GM21576 (cell line): ENCODE data around the gene ZDHHC8.

Source experiments
- ATAC-seq: cut with Tn5 transposase; IDR thresholded peaks from one replicate; pipeline ENCODE4 v1.9.1; 2021; ENCODE audit warnings: mild to moderate bottlenecking, moderate library complexity; ENCODE audit not compliant: unreplicated experiment

ZDHHC8 gene

DNA sequence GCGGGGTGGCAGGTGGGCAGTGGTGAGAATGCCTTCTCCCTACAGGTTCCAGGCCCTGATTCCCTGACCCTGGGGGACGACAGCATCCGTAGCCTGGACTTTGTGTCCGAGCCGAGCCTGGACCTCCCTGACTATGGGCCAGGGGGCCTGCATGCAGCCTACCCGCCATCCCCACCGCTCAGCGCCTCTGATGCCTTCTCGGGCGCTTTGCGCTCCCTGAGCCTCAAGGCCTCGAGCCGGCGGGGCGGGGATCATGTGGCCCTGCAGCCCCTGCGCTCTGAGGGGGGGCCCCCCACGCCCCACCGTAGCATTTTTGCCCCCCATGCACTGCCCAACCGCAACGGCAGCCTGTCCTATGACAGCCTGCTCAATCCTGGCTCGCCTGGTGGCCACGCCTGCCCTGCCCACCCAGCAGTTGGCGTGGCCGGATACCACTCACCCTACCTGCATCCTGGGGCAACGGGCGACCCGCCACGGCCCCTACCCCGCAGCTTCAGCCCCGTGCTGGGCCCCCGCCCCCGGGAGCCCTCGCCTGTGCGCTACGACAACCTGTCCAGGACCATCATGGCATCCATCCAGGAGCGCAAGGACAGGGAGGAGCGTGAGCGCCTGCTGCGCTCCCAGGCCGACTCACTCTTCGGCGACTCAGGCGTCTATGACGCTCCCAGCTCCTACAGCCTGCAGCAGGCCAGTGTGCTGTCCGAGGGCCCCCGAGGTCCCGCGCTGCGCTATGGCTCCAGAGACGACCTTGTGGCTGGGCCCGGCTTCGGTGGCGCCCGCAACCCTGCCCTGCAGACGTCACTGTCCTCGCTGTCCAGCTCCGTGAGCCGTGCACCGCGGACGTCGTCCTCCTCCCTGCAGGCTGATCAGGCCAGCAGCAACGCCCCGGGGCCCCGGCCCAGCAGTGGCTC, 11.4 kb downstream of the ZDHHC8 start:
- no peak for ATAC-seq

DNA sequence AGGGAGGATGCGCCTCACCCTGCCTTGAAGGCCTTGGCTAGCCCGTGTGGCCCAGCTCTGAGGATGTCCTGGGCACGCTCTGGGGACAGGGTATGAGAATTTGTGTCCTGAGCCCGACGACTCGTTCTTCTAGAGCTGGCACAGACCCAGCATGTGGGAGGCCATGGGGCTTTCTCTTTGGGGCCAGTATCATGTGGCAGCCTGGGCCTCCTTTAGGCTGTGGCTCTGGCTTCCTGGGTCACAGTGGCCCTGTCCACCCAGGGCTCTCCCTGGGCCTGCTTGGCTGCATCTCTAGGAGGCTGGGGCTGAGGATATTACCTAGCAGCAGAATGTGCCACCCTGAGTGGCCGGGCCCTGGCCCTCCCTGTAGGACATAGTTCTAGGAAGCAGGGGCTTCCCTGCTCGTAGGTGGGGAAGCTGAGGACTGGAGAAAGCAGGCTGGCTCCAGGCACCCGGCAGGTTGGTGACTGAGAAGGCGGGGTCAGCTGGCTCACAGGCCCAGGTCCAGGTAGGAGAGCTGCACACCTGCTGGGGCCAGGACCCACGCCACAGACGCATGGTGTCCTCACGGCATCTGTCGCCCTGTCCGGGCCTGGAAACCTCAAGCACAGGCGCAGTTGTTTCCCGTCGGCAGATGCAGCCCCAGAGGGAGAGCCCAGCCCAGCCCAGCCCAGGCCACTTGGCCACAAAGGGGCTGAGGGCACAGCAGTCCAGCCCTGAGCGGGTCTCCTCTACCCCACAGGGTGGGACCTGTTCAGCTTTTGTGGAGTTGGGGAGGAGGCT, 12.5 kb downstream of the ZDHHC8 start:
- no peak for ATAC-seq

DNA sequence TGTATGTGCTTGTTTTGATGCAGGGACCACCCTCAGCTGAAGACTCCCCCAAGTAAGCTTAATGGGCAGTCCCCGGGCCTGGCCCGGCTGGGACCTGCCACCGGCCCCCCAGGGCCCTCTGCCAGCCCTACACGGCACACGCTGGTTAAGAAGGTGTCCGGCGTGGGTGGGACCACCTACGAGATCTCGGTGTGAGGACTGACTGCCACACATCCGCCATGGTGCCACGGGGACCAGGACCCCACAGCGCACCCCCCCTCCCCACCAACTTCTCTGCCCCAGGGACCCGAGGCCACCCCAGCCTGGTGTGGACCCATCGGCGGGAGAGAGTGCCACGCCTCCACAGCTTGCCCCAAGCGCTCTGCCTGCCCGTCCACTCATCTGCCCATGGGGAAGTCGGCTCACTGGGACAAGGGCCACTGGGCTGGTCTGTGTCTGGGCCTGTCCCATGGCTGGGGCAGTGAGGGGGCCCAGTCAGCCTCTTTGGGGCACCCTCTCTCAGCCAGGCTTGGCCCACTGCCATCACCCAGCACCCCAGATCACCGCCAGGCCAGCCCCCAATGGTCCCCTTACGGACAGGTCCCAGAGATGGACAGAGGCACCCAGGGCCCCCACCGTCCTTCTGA, 13.7 kb downstream of the ZDHHC8 start:
- ATAC-seq: no peak

DNA sequence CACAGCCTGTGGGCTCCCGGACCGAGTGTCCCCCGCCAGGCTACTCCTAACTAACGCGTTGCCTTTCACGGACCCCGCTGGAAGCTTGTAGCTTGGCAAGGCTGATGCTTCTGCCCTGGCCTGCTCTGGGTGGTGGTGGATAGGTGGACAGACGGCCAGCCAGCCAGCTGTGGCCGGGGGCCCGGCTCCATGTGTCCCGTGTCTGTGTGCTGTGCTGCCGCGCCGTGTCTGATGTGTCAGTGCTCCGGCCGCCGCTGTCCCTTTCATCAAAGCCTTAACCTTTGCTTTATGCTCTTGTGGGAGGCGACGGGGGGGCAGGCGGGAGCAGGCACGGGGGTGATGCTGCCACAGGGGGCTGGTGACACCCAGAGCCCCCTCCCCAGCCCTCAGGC, 14.2 kb downstream of the ZDHHC8 start:
- ATAC-seq: no peak

DNA sequence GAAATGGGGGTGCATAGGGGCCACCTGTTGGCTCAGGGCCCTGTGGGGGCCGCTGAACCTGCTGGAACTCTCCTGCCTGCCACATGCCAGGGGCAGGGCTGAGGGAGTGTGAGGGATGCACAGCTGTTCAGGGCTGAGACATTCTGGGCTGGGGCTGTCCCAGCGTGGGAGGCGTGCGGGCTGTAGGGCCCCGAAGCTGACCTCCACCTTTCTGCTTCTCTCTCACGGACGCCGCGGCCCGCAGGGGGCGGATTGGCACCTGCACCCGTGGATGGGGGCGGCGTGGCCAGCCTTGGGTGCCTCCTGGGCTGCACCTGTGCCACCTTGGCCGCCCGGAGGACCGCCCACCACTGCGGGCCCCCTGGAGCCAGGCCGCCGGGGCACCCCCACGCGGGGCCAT, 15.2 kb downstream of the ZDHHC8 start:
- no peak for ATAC-seq

DNA sequence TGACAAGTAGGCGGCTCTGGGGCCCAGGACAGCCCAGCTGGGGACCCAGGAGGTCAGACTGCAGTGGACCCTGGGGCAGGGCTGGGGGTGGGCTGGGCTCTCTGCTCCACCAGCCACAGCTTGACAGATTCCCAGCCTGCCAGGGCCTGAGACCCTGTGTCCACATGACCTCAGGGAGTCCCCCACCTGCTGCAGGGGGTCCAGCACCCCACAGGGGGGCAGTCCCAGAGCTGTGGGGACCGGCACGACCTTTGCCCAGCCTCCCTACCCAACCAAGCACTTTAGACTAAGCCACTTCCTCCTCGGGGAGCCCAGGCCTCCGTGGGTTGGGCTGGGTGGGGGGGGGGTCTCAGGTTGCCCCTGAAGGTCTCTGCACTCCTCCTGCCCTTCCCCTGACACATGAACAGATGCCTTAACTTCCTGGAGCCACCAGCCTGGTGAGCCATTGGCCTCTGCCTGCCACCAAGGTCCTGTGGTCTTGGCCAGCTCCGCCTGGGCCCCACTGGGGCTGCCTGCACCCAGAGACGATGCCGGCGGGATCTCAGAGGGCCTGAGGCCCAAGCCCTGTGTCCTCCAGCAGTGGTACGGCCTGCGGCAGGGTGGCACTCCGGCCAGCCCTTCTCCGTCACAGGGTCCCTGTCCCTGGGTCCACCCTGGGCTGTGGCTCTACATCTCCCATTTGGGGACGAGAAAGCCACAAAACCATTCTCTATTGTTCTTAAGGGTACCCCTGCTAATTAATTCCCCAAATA, 15.8 kb downstream of the ZDHHC8 start:
- ATAC-seq: no peak

DNA sequence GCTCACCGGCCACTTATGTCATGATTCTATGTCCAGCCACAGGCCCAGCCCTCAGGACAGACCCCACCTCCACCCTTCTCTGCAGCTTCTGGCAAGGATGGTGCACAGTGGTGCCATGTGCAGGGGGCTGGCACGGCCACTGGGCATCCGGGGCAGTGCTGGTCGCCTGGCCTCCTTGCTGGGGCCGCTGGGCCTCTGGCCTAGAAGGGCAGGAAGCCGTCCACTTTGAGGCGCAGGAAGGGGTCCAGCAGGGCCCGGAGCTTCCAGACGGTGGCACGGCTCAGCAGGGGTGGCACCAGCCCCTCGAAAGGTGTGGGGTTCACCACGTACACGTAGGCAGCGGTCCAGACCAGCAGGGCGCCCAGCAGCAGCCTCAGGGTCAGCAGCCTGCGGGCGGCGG, 16.8 kb downstream of the ZDHHC8 start:
- no peak for ATAC-seq

DNA sequence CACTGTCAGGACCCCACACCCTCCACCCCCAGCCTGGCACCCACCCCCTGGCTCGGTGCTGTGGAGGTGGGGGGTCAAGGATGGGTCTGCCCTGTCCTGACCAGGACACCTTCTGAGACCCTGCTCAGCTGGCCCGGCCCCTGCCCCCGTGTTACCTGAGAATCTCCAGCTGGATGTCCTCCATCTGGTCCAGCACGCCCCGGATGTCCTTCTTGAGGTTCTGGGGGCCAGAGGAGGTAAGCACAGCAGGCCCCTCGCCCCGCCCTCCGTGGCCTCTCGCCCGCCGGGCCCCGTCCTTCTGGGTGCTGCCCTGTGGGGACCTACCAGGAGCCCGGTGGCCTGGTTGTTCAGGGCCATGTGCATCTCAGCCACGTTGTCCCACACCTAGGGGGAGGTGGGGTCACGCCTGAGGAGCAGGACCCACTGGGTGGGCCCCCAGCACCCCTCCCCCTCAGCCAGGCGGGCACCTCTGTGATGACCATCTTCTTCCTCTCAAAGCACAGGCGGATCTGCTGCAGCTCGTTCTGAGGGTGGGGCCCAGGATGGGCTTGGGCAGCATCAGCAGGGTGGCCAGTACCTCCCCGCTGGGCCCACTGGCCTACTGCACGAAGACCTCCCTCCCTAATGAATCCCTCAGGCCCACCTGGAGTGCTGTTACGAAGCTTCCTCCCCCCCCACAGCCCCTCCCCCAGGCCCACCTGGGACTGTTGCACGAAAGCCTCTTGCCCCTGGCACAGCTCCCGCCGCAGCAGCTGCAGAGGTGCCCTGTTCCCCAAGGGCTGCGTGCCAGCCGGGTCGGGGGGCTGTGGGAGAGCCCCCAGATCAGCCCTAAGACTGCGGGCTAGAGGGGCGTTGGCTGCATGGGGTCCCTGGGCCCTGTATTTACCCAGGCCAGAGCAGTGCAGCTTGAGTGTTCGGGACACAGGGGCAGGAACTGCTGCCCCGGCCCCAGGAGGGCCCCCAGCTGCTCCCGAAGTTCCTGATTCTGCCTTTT, 17.9 kb downstream of the ZDHHC8 start:
- ATAC-seq: no peak

DNA sequence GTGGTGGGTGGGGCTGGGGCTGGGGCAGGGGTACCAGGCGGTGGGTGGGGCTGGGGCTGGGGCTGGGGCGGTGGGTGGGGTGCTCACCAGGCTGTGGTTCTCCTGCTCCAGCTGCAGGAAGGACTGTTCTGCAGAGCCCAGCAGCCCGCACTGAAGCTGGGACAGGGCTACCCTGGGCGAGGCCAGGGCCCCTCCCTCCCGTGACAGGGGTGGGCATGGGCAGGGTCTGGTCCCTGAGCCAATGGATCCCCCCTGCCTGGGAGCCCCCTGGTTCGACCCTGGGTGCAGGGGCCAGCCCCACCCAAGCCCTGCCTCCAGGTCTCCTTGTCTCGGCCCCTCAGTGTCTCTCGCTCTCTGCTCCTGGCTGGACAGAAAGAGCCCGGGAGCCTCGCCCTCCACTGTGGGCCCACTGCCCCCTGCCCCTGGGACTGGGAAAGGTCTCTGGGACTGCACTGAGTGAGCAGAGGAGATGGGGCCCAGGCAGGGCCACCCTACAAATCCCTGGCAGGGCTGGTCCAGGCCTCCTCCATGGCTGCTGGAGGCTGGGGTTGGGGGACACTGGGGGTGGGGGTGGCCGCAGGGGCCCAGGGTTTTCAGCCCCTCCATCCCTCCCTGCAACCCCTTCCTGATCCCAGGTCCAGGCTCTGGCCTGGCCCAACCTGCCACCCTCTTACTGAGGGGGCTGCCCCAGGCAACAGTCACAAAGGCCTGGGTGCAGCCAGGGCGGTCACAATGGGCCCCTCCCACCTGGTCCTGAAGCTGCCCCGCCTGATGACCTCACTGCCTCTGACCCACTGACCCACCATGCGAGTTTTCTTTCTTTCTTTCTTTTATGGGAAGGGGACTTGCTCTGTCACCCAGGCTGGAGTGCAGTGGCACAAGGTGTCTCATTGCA, 19.0 kb downstream of the ZDHHC8 start, which contains the start of gene CCDC188:
TSS of gene CCDC188 (minus strand) at position 675 of the 895 bp plus-strand sequence. CDS start at position 606, 69 bp downstream.
- ATAC-seq: no peak

DNA sequence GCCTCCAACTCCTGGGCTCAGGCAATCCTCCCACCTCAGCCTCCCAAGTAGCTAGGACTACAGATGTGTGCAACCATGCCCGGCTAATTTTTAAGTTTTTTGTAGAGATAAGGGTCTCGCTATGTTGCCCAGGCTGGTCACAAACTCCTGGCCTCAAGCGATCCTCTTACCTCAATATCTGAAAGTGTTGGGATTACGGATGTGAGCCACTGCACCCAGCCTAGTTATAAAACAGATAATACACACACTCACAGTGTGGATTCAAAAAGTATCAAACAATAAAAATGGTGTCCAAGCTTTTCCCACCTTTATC, 19.6 kb downstream of the ZDHHC8 start:
- no peak for ATAC-seq

DNA sequence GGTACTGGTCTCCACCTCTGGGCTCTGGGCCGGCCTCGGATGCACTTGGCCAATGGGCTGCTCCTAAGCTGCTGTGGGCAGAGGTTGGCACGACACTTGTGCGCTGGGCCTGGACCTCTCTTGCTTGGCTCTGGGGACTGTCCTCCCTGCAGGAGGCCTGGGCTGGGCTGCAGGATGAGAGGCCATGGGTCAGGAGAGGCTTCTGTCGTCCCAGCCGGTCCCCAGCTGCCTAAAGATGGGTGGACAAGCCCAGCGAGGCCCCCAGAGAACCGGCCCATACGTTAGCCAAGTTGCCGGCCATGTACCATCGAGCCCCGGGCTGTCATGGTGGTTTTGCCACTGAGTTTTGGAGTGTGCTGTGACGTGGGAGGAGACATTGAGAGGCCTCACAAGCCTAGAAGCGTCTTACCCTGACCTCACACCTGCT, 20.9 kb downstream of the ZDHHC8 start:
- no peak for ATAC-seq

DNA sequence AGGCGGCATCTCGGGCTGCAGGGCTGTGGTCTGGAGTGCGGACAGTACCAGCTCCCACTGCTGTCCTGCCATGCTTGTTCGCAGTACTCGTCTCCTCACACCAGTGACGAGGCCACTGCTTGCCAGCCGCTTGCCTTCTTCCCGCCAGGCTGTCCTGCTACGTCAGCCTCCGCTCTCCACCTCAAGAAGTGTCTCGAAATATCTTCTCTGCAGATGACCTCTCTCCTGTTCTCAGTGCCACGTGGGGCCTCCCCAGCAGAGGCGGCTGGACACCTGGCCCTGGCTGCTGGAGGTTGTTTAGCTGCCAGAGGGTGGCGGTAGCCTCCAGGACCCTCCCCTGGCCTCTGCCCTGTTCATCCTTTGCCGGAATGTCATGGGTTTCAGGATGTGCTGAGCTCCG, 22.3 kb downstream of the ZDHHC8 start:
- no peak for ATAC-seq

DNA sequence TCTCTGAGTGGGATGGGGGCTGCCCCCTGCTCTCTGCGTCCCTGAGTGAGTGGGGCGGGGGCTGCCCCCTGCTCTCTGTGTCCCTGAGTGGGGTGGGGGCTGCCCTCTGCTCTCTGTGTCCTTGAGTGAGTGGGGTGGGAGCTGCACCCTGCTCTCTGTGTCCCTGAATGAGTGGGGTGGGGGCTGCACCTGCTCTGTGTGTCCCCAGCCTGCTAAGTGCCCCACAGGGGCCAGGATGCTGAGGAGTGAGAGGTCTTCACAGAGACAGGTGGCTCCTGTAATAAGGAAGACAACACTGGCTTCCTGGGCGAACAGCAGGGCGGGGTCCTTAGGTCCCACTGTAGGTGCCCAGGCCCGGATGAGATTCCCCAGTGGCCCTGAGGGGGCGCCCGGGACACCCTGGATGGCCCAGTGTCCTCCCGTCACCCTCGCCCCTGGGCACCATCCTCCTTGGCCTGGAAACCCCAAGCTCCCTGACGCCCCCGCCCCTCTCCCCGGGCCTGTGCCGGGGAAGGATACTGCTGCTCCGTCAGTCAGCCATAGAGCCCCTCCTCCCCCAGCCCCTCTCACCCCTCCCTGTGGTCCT, 23.1 kb downstream of the ZDHHC8 start:
- ATAC-seq: no peak

DNA sequence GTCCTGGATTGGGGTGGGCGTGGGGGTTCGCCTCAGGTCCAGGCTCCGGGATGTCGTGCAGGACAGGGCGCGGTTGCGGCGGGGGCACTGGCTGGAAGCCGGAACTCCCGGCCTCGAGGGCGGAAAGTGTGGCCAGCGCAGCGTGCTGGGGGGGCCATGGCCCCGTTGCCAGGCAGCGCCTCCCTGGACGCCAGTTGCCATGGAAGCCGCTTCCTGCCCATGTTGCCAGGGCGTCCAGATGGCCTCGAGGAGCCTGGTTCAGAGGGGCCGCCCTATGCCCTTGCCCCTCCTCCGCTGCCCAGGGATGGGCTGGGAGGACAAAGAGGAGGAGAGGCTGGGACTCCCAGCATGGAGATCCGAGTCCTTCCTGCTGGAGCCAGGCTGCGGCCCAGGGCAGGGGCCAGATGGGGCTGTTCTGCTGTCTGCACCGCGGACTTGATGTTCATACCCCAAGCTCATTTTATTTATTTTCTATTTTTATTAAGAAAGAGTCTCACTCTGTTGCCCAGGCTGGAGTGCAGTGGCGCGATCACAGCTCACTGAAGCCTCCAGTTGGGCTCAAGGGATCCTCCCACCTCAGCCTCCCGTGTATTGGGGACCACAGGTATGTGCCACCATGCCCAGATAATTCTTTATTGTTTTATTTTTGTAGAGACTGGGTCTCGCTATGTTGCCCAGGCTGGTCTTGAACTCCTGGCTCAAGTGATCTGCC, 23.9 kb downstream of the ZDHHC8 start:
- ATAC-seq: no peak

DNA sequence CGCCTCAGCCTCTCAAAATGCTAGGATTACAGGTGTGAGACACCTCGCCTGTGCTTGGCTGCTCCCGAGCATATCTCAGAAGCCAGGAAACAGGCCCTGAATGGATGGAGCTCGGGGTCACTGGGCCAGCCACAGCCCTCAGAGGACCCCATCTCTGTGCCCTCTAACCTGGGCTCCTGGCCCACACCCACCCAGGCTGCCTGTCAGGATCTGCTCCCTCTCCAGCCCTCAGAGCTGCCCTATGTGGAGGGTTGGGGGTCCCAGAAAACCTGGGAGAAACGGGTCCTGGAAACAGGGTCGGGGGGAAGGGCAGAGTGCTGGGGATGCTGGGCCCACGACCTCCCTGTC, 24.4 kb downstream of the ZDHHC8 start:
- no peak for ATAC-seq

DNA sequence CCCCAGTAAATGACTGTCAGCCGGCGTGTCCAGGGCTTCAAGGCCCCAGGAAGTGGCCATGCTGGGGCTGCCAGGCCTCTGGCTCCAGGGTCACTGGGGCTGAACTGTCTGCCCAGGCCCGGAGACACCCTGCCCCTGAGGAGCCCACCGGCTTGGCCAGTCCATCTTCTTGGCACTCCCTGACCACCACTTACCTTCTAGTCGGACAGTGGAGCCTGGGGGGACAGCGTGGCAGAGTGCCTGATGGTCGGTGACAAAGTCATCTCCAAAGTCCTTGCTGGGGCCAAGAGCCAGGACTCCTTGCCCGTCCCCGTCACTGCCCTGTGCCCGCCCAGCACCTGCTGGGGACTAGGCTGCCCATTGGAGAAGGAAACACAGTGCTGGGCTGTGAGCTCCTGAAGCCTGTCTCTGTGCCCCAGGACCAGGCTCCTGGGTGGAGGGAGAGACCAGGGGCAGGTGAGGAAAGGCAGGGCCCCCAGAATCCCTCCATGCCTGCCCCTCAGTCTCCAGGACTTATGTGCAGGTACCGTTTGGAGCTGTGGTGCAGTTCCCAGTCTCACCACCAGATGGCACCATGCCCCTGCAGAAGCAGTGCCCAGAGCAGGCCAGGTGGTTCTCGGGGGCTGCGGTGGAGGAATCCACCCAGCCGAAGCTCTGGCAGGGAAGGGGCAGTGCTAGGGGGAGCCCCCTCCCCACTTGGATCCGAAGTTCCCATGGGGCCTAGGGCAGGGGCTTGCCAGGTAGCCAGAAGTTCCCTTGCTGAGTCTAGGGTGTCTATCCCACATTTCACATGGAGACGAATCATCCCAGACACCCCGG, 25.2 kb downstream of the ZDHHC8 start:
- ATAC-seq: no peak
